Neural progenitor cell (in vitro differentiated cells): Measurements from ENCODE around the gene MT1B. TPM values are rescaled to one million over a fixed set of nuclear protein-coding genes. Genes with fewer than 3 reads are reported as not detected.
A peak's percentile ranks its signal among the peaks of the same experiment; 100 is the strongest.
"Not testable (repeated sequence)": the region's sequence is repeated elsewhere in the genome, so short reads cannot be mapped to it uniquely, and the experiment has no call there.

Source experiments
- DNase-seq: peaks from one replicate; pipeline ENCODE4 v3.0.0-alpha.2; 2016; ENCODE audit warnings: low spot score
- H2AFZ ChIP-seq: fragments of 200-600 bp; sonication (generic); replicated peaks from 2 replicates; pipeline ENCODE4 v1.6.1; 2016; ENCODE audit warnings: antibody characterized with exemption
- H3F3A ChIP-seq: fragments of 200-600 bp; sonication (generic); 2 replicates; pipeline ENCODE4 v1.6.1; 2016; ENCODE audit warnings: antibody characterized with exemption, low read depth
- H3K27ac ChIP-seq: fragments of 200-600 bp; sonication (generic); 2 replicates; pipeline ENCODE4 v1.5.1; 2016; ENCODE audit warnings: mild to moderate bottlenecking
- H3K27me3 ChIP-seq: fragments of 200-600 bp; sonication (generic); 2 replicates; pipeline ENCODE4 v1.6.1; 2016; ENCODE audit warnings: mild to moderate bottlenecking, moderate library complexity
- H3K36me3 ChIP-seq: fragments of 200-600 bp; sonication (generic); 2 replicates; pipeline ENCODE4 v1.5.1; 2016
- H3K4me1 ChIP-seq: fragments of 200-600 bp; sonication (generic); 2 replicates; pipeline ENCODE4 v1.6.1; 2016; ENCODE audit warnings: mixed run types
- H3K4me2 ChIP-seq: fragments of 200-600 bp; sonication (generic); 2 replicates; pipeline ENCODE4 v1.6.1; 2016
- H3K4me3 ChIP-seq: fragments of 200-600 bp; sonication (generic); 2 replicates; pipeline ENCODE4 v1.5.1; 2016
- H3K79me2 ChIP-seq: fragments of 200-600 bp; sonication (generic); 2 replicates; pipeline ENCODE4 v1.6.1; 2016; ENCODE audit warnings: low read depth
- H3K9ac ChIP-seq: fragments of 200-600 bp; sonication (generic); 2 replicates; pipeline ENCODE4 v1.6.1; 2016
- H3K9me3 ChIP-seq: fragments of 200-600 bp; sonication (generic); 2 replicates; pipeline ENCODE4 v1.5.1; 2016; ENCODE audit warnings: low read depth
- H4K20me1 ChIP-seq: fragments of 200-600 bp; sonication (generic); 2 replicates; pipeline ENCODE4 v1.6.1; 2016; ENCODE audit warnings: low read depth
- H3K27ac Mint-ChIP-seq: 3 replicates; pipeline ENCODE4 v1.8.0; 2021; ENCODE audit warnings: mixed read lengths
- H3K27me3 Mint-ChIP-seq: 2 replicates; pipeline ENCODE4 v1.8.0; 2022; ENCODE audit warnings: low read depth, mild to moderate bottlenecking, inconsistent platforms, moderate library complexity, mixed read lengths; ENCODE audit not compliant: insufficient read depth
- H3K36me3 Mint-ChIP-seq: 3 replicates; pipeline ENCODE4 v1.8.0; 2021; ENCODE audit warnings: mixed read lengths
- H3K4me1 Mint-ChIP-seq: 3 replicates; pipeline ENCODE4 v1.8.0; 2021; ENCODE audit warnings: mixed read lengths
- H3K4me3 Mint-ChIP-seq: 3 replicates; pipeline ENCODE4 v1.8.0; 2021; ENCODE audit warnings: mild to moderate bottlenecking, moderate library complexity, mixed read lengths
- H3K9me3 Mint-ChIP-seq: 3 replicates; pipeline ENCODE4 v1.8.0; 2020; ENCODE audit warnings: mixed read lengths
- EZH2 ChIP-seq: fragments of 200-600 bp; sonication (generic); IDR thresholded peaks from 2 replicates; pipeline ENCODE4 v1.6.1; 2017; ENCODE audit warnings: antibody characterized with exemption, mild to moderate bottlenecking, moderate library complexity
- EZH2phosphoT487 ChIP-seq: fragments of 200-600 bp; sonication (generic); IDR thresholded peaks from 2 replicates; pipeline ENCODE4 v1.6.1; 2017; ENCODE audit warnings: antibody characterized with exemption
- total RNA-seq: library from RNA; depleted of rRNA; stranded (reverse); fragments of >200 nt; gene quantifications from 2 replicates; pipeline ENCODE4 v1.2.3, GENCODE V29; 2015; ENCODE audit warnings: low replicate concordance
- TF ChIP-seq, protein P1 (sequence below): fragments of 200-600 bp; sonication (generic); IDR thresholded peaks from 2 replicates; pipeline ENCODE4 v1.5.1; 2017; ENCODE audit warnings: antibody characterized with exemption, mild to moderate bottlenecking

The MT1B gene
- total RNA-seq, 1 donor from 2014 or later, result not detected

DNA sequence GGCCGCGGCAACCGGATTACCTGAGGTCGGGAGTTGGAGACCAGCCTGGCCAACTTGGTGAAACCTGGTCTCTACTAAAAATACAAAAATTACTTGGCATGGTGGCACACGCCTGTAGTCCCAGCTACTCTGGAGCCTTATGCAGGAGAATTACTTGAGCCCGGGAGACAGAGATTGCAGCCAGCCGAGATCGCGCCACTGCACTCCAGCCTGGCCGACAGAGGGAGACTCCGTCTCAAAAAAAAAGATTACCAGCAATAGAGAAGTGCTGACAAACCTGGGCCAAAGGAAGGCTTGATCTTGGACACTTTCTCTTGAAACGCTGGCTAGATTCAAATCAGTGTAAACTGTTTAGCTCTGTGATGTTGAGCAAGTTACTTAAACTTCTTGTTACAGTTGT is 22.2 kb downstream of the MT1B start:
- H3K79me2 ChIP-seq, result no peaks in the 10 kb centered on the region
- no peak overlapping the region for H2AFZ ChIP-seq
- H3K4me1 ChIP-seq, result peaks cover 3% of the 10 kb centered on the region
- no peak overlapping the region for H3K27ac ChIP-seq
- no peaks in the 10 kb centered on the region for H3K9me3 ChIP-seq
- peak; percentile 52 for DNase-seq
- no peak overlapping the region for H3K27ac Mint-ChIP-seq
- TF ChIP-seq, protein P1, sequence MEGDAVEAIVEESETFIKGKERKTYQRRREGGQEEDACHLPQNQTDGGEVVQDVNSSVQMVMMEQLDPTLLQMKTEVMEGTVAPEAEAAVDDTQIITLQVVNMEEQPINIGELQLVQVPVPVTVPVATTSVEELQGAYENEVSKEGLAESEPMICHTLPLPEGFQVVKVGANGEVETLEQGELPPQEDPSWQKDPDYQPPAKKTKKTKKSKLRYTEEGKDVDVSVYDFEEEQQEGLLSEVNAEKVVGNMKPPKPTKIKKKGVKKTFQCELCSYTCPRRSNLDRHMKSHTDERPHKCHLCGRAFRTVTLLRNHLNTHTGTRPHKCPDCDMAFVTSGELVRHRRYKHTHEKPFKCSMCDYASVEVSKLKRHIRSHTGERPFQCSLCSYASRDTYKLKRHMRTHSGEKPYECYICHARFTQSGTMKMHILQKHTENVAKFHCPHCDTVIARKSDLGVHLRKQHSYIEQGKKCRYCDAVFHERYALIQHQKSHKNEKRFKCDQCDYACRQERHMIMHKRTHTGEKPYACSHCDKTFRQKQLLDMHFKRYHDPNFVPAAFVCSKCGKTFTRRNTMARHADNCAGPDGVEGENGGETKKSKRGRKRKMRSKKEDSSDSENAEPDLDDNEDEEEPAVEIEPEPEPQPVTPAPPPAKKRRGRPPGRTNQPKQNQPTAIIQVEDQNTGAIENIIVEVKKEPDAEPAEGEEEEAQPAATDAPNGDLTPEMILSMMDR, result peak; percentile 70
- no peak for TF ChIP-seq EZH2
- H4K20me1 ChIP-seq, result peaks cover 11% of the 10 kb centered on the region
- no peaks in the 10 kb centered on the region for H3K9me3 Mint-ChIP-seq
- no peaks in the 10 kb centered on the region for H3K4me1 Mint-ChIP-seq
- H3F3A ChIP-seq, result peaks cover 13% of the 10 kb centered on the region
- no peak overlapping the region for H3K9ac ChIP-seq
- no peak overlapping the region for H3K4me2 ChIP-seq
- no peaks in the 10 kb centered on the region for H3K36me3 Mint-ChIP-seq
- peaks cover 61% of the 10 kb centered on the region for H3K27me3 Mint-ChIP-seq
- no peaks in the 10 kb centered on the region for H3K36me3 ChIP-seq
- no peak overlapping the region for H3K4me3 ChIP-seq
- H3K27me3 ChIP-seq, result peaks cover 100% of the 10 kb centered on the region
- no peak overlapping the region for H3K4me3 Mint-ChIP-seq

DNA sequence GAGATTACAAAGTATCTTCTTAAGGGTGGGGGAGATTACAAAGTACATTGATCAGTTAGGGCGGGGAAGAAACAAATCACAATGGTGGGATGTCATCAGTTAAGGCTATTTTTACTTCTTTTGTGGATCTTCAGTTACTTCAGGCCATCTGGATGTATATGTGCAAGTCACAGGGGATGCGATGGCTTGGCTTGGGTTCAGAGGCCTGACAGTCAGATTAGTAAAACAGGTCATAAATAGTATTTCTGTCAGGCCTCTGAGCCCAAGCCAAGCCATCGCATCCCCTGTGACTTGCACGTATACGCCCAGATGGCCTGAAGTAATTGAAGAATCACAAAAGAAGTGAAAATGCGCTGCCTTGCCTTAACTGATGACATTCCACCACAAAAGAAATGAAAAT is 22.9 kb downstream of the MT1B start:
- not testable (repeated sequence) for H2AFZ ChIP-seq, H3K27ac ChIP-seq, H3K9me3 Mint-ChIP-seq, H3K9me3 ChIP-seq, H3K4me2 ChIP-seq, H3K4me1 ChIP-seq, H3K4me3 Mint-ChIP-seq, H3K9ac ChIP-seq, H3K4me3 ChIP-seq, DNase-seq, H4K20me1 ChIP-seq, H3K36me3 ChIP-seq, H3K36me3 Mint-ChIP-seq, H3K79me2 ChIP-seq, H3K27ac Mint-ChIP-seq, H3K4me1 Mint-ChIP-seq
- H3F3A ChIP-seq, result peaks cover 13% of the 10 kb centered on the region
- peaks cover 58% of the 10 kb centered on the region for H3K27me3 Mint-ChIP-seq
- H3K27me3 ChIP-seq, result peaks cover 100% of the 10 kb centered on the region

DNA sequence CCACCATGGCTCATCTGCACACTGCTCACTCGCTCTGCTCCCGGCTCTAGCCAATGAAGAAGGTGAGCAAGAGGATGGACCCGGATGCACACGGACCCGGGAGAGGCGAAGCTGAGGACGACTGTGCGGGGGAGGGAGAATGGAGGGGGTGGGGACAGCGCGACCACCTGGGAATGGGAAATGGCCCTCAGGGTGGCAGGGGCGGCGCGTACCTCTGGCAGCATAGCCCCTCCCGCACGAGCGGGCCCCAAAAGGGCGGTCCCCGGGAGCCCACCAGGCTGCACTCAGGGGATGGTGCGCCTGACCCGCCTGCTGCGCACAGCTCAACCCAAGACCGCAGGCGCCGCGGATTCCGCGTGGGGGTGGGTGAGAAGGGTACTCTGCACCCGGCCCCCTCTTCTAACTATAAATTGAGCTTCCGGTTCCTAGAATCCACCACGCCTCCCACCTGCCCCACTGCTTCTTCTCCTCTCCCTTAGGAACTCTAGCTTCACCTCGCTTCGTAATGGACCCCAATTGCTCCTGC is 24.1 kb downstream of the MT1B start:
- Histone ChIP-seq H2AFZ (no peak overlapping the region), H3K4me2 (peak overlapping the region; percentile 73), H3K36me3 (no peaks in the 10 kb centered on the region), H4K20me1 (no peaks in the 10 kb centered on the region), H3F3A (peaks cover 15% of the 10 kb centered on the region), H3K27me3 (peaks cover 99% of the 10 kb centered on the region), H3K4me3 (peak overlapping the region; percentile 45), H3K79me2 (no peaks in the 10 kb centered on the region), H3K9me3 (no peaks in the 10 kb centered on the region), H3K4me1 (no peaks in the 10 kb centered on the region), H3K9ac (no peak overlapping the region), H3K27ac (no peak overlapping the region)
- DNase-seq, result no peak
- H3K27ac Mint-ChIP-seq, result no peak overlapping the region
- H3K4me3 Mint-ChIP-seq, result peak overlapping the region; percentile 59
- TF ChIP-seq, protein P1, result no peak
- TF ChIP-seq EZH2phosphoT487, result no peak
- TF ChIP-seq EZH2, result peak; percentile 59
- no peaks in the 10 kb centered on the region for H3K9me3 Mint-ChIP-seq
- H3K36me3 Mint-ChIP-seq, result no peaks in the 10 kb centered on the region
- peaks cover 3% of the 10 kb centered on the region for H3K4me1 Mint-ChIP-seq
- H3K27me3 Mint-ChIP-seq, result peaks cover 49% of the 10 kb centered on the region

DNA sequence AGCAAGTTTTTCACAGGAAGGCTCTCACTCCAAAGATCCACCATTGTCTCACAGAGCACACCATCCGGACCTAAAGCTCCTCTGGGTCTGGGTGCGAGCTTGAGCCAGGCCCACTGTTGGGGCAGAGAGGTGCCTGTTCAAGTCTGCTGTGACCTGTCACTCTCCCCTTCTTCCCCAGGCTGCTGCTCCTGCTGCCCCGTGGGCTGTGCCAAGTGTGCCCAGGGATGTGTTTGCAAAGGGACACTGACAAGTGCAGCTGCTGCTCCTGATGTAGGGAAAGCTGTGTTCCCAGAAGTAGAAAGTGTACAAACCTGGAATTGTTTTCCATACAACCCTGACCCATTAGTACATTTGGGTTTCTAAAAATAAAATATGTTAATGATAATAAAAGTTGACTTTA is 25.8 kb downstream of the MT1B start:
- Histone ChIP-seq H3K36me3 (no peaks in the 10 kb centered on the region), H3K9ac (no peak overlapping the region), H3K9me3 (no peaks in the 10 kb centered on the region), H3K79me2 (no peaks in the 10 kb centered on the region), H3F3A (peaks cover 18% of the 10 kb centered on the region), H3K27ac (no peak overlapping the region), H3K4me3 (no peak overlapping the region), H3K27me3 (peaks cover 99% of the 10 kb centered on the region), H3K4me2 (no peak overlapping the region), H2AFZ (no peak overlapping the region), H3K4me1 (peaks cover 2% of the 10 kb centered on the region), H4K20me1 (no peaks in the 10 kb centered on the region)
- TF ChIP-seq, protein P1, result no peak
- no peak for TF ChIP-seq EZH2
- TF ChIP-seq EZH2phosphoT487, result no peak
- Mint-ChIP-seq H3K4me3 (no peak overlapping the region), H3K27me3 (peaks cover 38% of the 10 kb centered on the region), H3K36me3 (no peaks in the 10 kb centered on the region), H3K9me3 (no peaks in the 10 kb centered on the region), H3K27ac (no peak overlapping the region), H3K4me1 (peaks cover 18% of the 10 kb centered on the region)
- DNase-seq, result no peak
